HG02943 (cell line): ENCODE data around the gene ATP1A1.

Experiments
- ATAC-seq: cut with Tn5 transposase; IDR thresholded peaks from one replicate; pipeline ENCODE4 v1.9.1; 2021; ENCODE audit warnings: mild to moderate bottlenecking, low read depth, moderate library complexity; ENCODE audit not compliant: unreplicated experiment

ATP1A1 gene

GRCh38 chr1:116388122-116388521 is 15.1 kb downstream of the ATP1A1 start:
- ATAC-seq = no peak

- ATAC-seq = no peak
These were observed 16.0 kb downstream of the ATP1A1 start for GRCh38 chr1:116389013-116389412.

- ATAC-seq = no peak
These were observed 16.6 kb downstream of the ATP1A1 start for GRCh38 chr1:116389686-116390085.

- ATAC-seq = no peak
These were observed 17.2 kb downstream of the ATP1A1 start for GRCh38 chr1:116390195-116390594.

GRCh38 chr1:116391185-116391584 is 18.1 kb downstream of the ATP1A1 start:
- ATAC-seq = no peak

- ATAC-seq = no peak
These were observed 19.8 kb downstream of the ATP1A1 start for GRCh38 chr1:116392717-116393404.

GRCh38 chr1:116393792-116394191 is 20.7 kb downstream of the ATP1A1 start:
- no peak for ATAC-seq

- ATAC-seq = no peak
These were observed 21.2 kb downstream of the ATP1A1 start for GRCh38 chr1:116394270-116394669.

GRCh38 chr1:116396769-116397168 is 23.7 kb downstream of the ATP1A1 start:
- ATAC-seq = no peak

GRCh38 chr1:116397728-116398127 is 24.7 kb downstream of the ATP1A1 start:
- no peak for ATAC-seq

GRCh38 chr1:116400780-116401179 is 27.7 kb downstream of the ATP1A1 start:
- ATAC-seq = no peak

GRCh38 chr1:116401646-116402176 is 28.7 kb downstream of the ATP1A1 start:
- ATAC-seq = no peak

GRCh38 chr1:116402333-116402732 is 29.3 kb downstream of the ATP1A1 start:
- ATAC-seq = no peak

GRCh38 chr1:116403496-116404136 is 30.6 kb downstream of the ATP1A1 start:
- ATAC-seq = no peak

GRCh38 chr1:116404699-116405098 is 31.7 kb downstream of the ATP1A1 start:
- no peak for ATAC-seq

- ATAC-seq = no peak
These were observed 32.4 kb downstream of the ATP1A1 start for GRCh38 chr1:116405241-116406135.

- ATAC-seq = no peak
These were observed 34.0 kb downstream of the ATP1A1 start for GRCh38 chr1:116407033-116407432.

- no peak for ATAC-seq
These were observed 35.1 kb downstream of the ATP1A1 start for GRCh38 chr1:116408193-116408592.

- no peak for ATAC-seq
These were observed 36.0 kb downstream of the ATP1A1 start for GRCh38 chr1:116408803-116409720.

- no peak for ATAC-seq
These were observed 36.7 kb downstream of the ATP1A1 start for GRCh38 chr1:116409751-116410191.
